K562 treated with DMSO at 1 percent for 12 hours (cell line): Measurements from ENCODE around the gene POTEB. TPM values are rescaled to one million over a fixed set of nuclear protein-coding genes. Genes with fewer than 3 reads are reported as not detected.

Experiments used
- total RNA-seq: library from RNA; unstranded; fragments of 300-600 nt; gene quantifications from 2 replicates; pipeline ENCODE4 v1.2.3, GENCODE V29; 2022; ENCODE audit not compliant: insufficient read depth

POTEB gene
- not detected in 2 replicates for total RNA-seq

GRCh38 chr15:21877635-21878034, at the start of gene POTEB:
POTEB (minus strand) TSS chr15:21877735; CDS start chr15:21877246, 489 bp downstream.

Other genes starting within 250 kb of the POTEB start
- gene OR4M2, start 202.8 kb upstream of the POTEB start, total RNA-seq = not detected in 2 replicates